ENCODE results near the gene ZNF69.
"Not testable (repeated sequence)": the region's sequence is repeated elsewhere in the genome, so short reads cannot be mapped to it uniquely, and the experiment has no call there.

ZNF69 gene

GRCh38 chr19:11887611-11888531 is at the start of gene ZNF69:
ZNF69 (plus strand) TSS chr19:11887782; CDS start chr19:11887924, 142 bp downstream.
- peak; percentile 87 for DNase-seq (ENCODE audit: low read depth)

- peak; percentile 22 for DNase-seq (ENCODE audit: low read depth)
These were observed 43.9 kb upstream of the ZNF69 start for GRCh38 chr19:11843722-11844121.

GRCh38 chr19:11847615-11848014 is 40.0 kb upstream of the ZNF69 start:
- not testable (repeated sequence) for DNase-seq (ENCODE audit: low read depth)

- no peak for DNase-seq (ENCODE audit: low read depth)
These were observed 39.4 kb upstream of the ZNF69 start for GRCh38 chr19:11848200-11848593.

- peak; percentile 91 for DNase-seq (ENCODE audit: low read depth)
These were observed 38.8 kb upstream of the ZNF69 start, which contains the start of gene ZNF439 for GRCh38 chr19:11848594-11849469. ZNF439 (plus strand) TSS chr19:11848726; CDS start chr19:11848868, 142 bp downstream.

- DNase-seq (ENCODE audit: low read depth): not testable (repeated sequence)
These were observed 37.3 kb upstream of the ZNF69 start for GRCh38 chr19:11850289-11850688.

- no peak for DNase-seq (ENCODE audit: low read depth)
These were observed 34.2 kb upstream of the ZNF69 start for GRCh38 chr19:11853358-11853757.

GRCh38 chr19:11856596-11857250 is 30.9 kb upstream of the ZNF69 start:
- no peak for DNase-seq (ENCODE audit: low read depth)

GRCh38 chr19:11860721-11861120 is 26.9 kb upstream of the ZNF69 start:
- DNase-seq (ENCODE audit: low read depth): no peak

GRCh38 chr19:11861301-11861700 is 26.3 kb upstream of the ZNF69 start:
- DNase-seq (ENCODE audit: low read depth): no peak

- DNase-seq (ENCODE audit: low read depth): peak; percentile 16
These were observed 19.8 kb upstream of the ZNF69 start for GRCh38 chr19:11867766-11868165.

- no peak for DNase-seq (ENCODE audit: low read depth)
These were observed 19.4 kb upstream of the ZNF69 start for GRCh38 chr19:11868188-11868587.

- DNase-seq (ENCODE audit: low read depth): no peak
These were observed 15.0 kb upstream of the ZNF69 start for GRCh38 chr19:11872624-11873023.

GRCh38 chr19:11873762-11874161 is 13.8 kb upstream of the ZNF69 start:
- no peak for DNase-seq (ENCODE audit: low read depth)

- peak; percentile 10 for DNase-seq (ENCODE audit: low read depth)
These were observed 7.8 kb upstream of the ZNF69 start for GRCh38 chr19:11879687-11880266.

GRCh38 chr19:11880598-11880997 is 7.0 kb upstream of the ZNF69 start:
- DNase-seq (ENCODE audit: low read depth): no peak

GRCh38 chr19:11881151-11881800 is 6.3 kb upstream of the ZNF69 start:
- peak; percentile 62 for DNase-seq (ENCODE audit: low read depth)

- DNase-seq (ENCODE audit: low read depth): no peak
These were observed 5.0 kb upstream of the ZNF69 start for GRCh38 chr19:11882606-11883005.

- DNase-seq (ENCODE audit: low read depth): no peak
These were observed 360 bp upstream of the ZNF69 start for GRCh38 chr19:11887234-11887610.

GRCh38 chr19:11889901-11890300 is 2.3 kb downstream of the ZNF69 start:
- DNase-seq (ENCODE audit: low read depth): not testable (repeated sequence)

GRCh38 chr19:11890634-11891033 is 3.1 kb downstream of the ZNF69 start:
- no peak for DNase-seq (ENCODE audit: low read depth)
